Loucy (cell line): Measurements from ENCODE around the gene ERRFI1.

Experiments used
- H2AFZ ChIP-seq: fragments of 200-600 bp; sonication (generic); 2 replicates; pipeline ENCODE4 v1.6.0; 2016; ENCODE audit warnings: antibody characterized with exemption, mild to moderate bottlenecking, low read length, moderate library complexity
- H3F3A ChIP-seq: fragments of 200-600 bp; 2 replicates; pipeline ENCODE4 v1.6.0; 2016; ENCODE audit warnings: antibody characterized with exemption, low read depth, mild to moderate bottlenecking
- H3K27me3 ChIP-seq: fragments of 200-600 bp; sonication (generic); 2 replicates; pipeline ENCODE4 v1.6.1; 2014; ENCODE audit warnings: low read length, mild to moderate bottlenecking; ENCODE audit not compliant: insufficient read depth, poor library complexity, severe bottlenecking
- H3K36me3 ChIP-seq: fragments of 200-600 bp; sonication (generic); 2 replicates; pipeline ENCODE4 v1.6.1; 2016; ENCODE audit warnings: low read length; ENCODE audit not compliant: insufficient read depth
- H3K4me1 ChIP-seq: fragments of 200-600 bp; sonication (generic); 2 replicates; pipeline ENCODE4 v1.5.1; 2014; ENCODE audit warnings: low read length, mild to moderate bottlenecking; ENCODE audit not compliant: insufficient read depth, poor library complexity, severe bottlenecking
- H3K4me2 ChIP-seq: fragments of 200-600 bp; sonication (generic); 2 replicates; pipeline ENCODE4 v1.6.0; 2014; ENCODE audit warnings: antibody characterized with exemption, low read length, low read depth, mild to moderate bottlenecking; ENCODE audit not compliant: poor library complexity, severe bottlenecking
- H3K4me3 ChIP-seq: fragments of 200-600 bp; sonication (generic); 2 replicates; pipeline ENCODE4 v1.5.1; 2014; ENCODE audit warnings: low read length, mild to moderate bottlenecking, mixed read lengths; ENCODE audit not compliant: poor library complexity, severe bottlenecking
- H3K79me2 ChIP-seq: fragments of 200-600 bp; sonication (generic); 2 replicates; pipeline ENCODE4 v1.6.1; 2014; ENCODE audit warnings: low read length; ENCODE audit not compliant: insufficient read depth
- H3K9ac ChIP-seq: fragments of 200-600 bp; sonication (generic); 2 replicates; pipeline ENCODE4 v1.6.0; 2014; ENCODE audit warnings: mild to moderate bottlenecking, low read depth, low read length, moderate library complexity; ENCODE audit not compliant: poor library complexity, severe bottlenecking
- H3K9me2 ChIP-seq: fragments of 200-600 bp; sonication (generic); replicated peaks from 2 replicates; pipeline ENCODE4 v1.6.1; 2016; ENCODE audit warnings: low read depth, low read length, mixed read lengths
- H3K9me3 ChIP-seq: fragments of 200-600 bp; sonication (generic); 2 replicates; pipeline ENCODE4 v1.6.1; 2014; ENCODE audit warnings: mild to moderate bottlenecking, antibody characterized with exemption, low read length, low read depth; ENCODE audit not compliant: insufficient read depth
- H4K20me1 ChIP-seq: fragments of 200-600 bp; sonication (generic); 2 replicates; pipeline ENCODE4 v1.6.0; 2014; ENCODE audit warnings: antibody characterized with exemption, low read length, mild to moderate bottlenecking; ENCODE audit not compliant: insufficient read depth, poor library complexity, severe bottlenecking
- CTCF ChIP-seq: fragments of 200-600 bp; sonication (generic); conservative IDR thresholded peaks from 2 replicates; pipeline ENCODE4 v1.5.1; 2014; ENCODE audit warnings: mild to moderate bottlenecking, antibody characterized with exemption, low read length
- EZH2phosphoT487 ChIP-seq: fragments of 200-600 bp; IDR thresholded peaks from 2 replicates; pipeline ENCODE4 v1.6.1; 2018; ENCODE audit warnings: antibody characterized with exemption, mild to moderate bottlenecking, moderate library complexity, borderline replicate concordance

ERRFI1 gene

GRCh38 chr1:8002921-8003320 is 23.2 kb downstream of the ERRFI1 start:
- Histone ChIP-seq H3K9me2 (no peaks in the 10 kb centered on the region), H3K79me2 (no peaks in the 10 kb centered on the region), H2AFZ (no peak overlapping the region), H3K9me3 (no peaks in the 10 kb centered on the region), H4K20me1 (no peaks in the 10 kb centered on the region), H3K9ac (no peak overlapping the region), H3F3A (no peaks in the 10 kb centered on the region), H3K4me2 (no peak overlapping the region), H3K27me3 (no peaks in the 10 kb centered on the region), H3K4me1 (no peaks in the 10 kb centered on the region), H3K36me3 (no peaks in the 10 kb centered on the region), H3K4me3 (no peak overlapping the region)
- TF ChIP-seq CTCF (no peak), EZH2phosphoT487 (no peak)

GRCh38 chr1:8002329-8002910 is 23.7 kb downstream of the ERRFI1 start:
- Histone ChIP-seq H3F3A (no peaks in the 10 kb centered on the region), H4K20me1 (no peaks in the 10 kb centered on the region), H3K27me3 (no peaks in the 10 kb centered on the region), H3K36me3 (no peaks in the 10 kb centered on the region), H2AFZ (no peak overlapping the region), H3K4me1 (no peaks in the 10 kb centered on the region), H3K9ac (no peak overlapping the region), H3K4me3 (no peak overlapping the region), H3K9me2 (no peaks in the 10 kb centered on the region), H3K4me2 (no peak overlapping the region), H3K79me2 (no peaks in the 10 kb centered on the region), H3K9me3 (no peaks in the 10 kb centered on the region)
- TF ChIP-seq EZH2phosphoT487 (no peak), CTCF (no peak)

GRCh38 chr1:7995437-7995836 is 30.7 kb downstream of the ERRFI1 start:
- Histone ChIP-seq H3K79me2 (no peaks in the 10 kb centered on the region), H3K9ac (no peak overlapping the region), H3F3A (no peaks in the 10 kb centered on the region), H3K27me3 (no peaks in the 10 kb centered on the region), H4K20me1 (no peaks in the 10 kb centered on the region), H3K4me2 (no peak overlapping the region), H3K9me2 (no peaks in the 10 kb centered on the region), H3K4me3 (no peak overlapping the region), H3K9me3 (no peaks in the 10 kb centered on the region), H2AFZ (no peak overlapping the region), H3K4me1 (no peaks in the 10 kb centered on the region), H3K36me3 (peaks cover 1% of the 10 kb centered on the region; the same call in 1 of the 2 replicates)
- TF ChIP-seq CTCF, result no peak
- no peak for TF ChIP-seq EZH2phosphoT487
